ENCODE data around the gene GCFC2. TPM values are rescaled to one million over a fixed set of nuclear protein-coding genes. Genes with fewer than 3 reads are reported as not detected.

Gene GCFC2
- total and polyA plus RNA-seq, 2 donors (not counting 3 experiments of a cell fraction or from before 2014, with no cell fraction given), result 5.7 to 20.0 TPM

GRCh38 chr2:75622500-75622899, 88.2 kb downstream of the GCFC2 start:
- Histone ChIP-seq H3K9ac (replicated peaks; ENCODE audit: extremely low read depth, insufficient read depth, low read length) (no peak overlapping the region), H4K20me1 (replicated peaks; ENCODE audit: control insufficient read depth, extremely low read depth, insufficient read depth, low read length) (no peaks in the 10 kb centered on the region), H3K27me3 (ENCODE audit: control insufficient read depth in 2 of 2, insufficient read depth in 2 of 2, low read length in 2 of 2) (peaks cover 3 to 8% of the 10 kb centered on the region in 2 experiments), H3K9me3 (replicated peaks; ENCODE audit: control insufficient read depth, insufficient read depth, low read length) (no peaks in the 10 kb centered on the region), H3K36me3 (ENCODE audit: control insufficient read depth in 2 of 2, extremely low read depth in 1 of 2, insufficient read depth in 2 of 2, low read length in 2 of 2) (no peaks in the 10 kb centered on the region), H3K4me3 (replicated peaks in 1 of 3; ENCODE audit: insufficient read depth in 1 of 3, low read depth in 1 of 3, low read length in 3 of 3) (no peak overlapping the region), H3K4me1 (ENCODE audit: control insufficient read depth, extremely low read depth, insufficient read depth, low read length) (peaks cover 16% of the 10 kb centered on the region), H3K27ac (ENCODE audit: insufficient read depth, low read depth, low read length) (no peak overlapping the region), H3K4me2 (ENCODE audit: insufficient read depth, low read length) (no peak overlapping the region), H3K9me1 (replicated peaks; ENCODE audit: control insufficient read depth, extremely low read depth, insufficient read depth, low read length) (no peaks in the 10 kb centered on the region), H2AFZ (ENCODE audit: low read depth, low read length) (no peak overlapping the region), H3K79me2 (ENCODE audit: control insufficient read depth, insufficient read depth, low read length) (no peaks in the 10 kb centered on the region)
- no TSS peak for BruUV-seq (replicated peaks)
- intact Hi-C loops (cut with micrococcal nuclease) (loop anchor here (10.0 kb wide), 1 partner anchor 708 kb away; no protein-coding TSS in a partner anchor), dilution Hi-C loops (cut with MboI; ENCODE audit: extremely low pct_ligation_motif_present, low sequenced_read_pairs) (loop anchor here (25.0 kb wide), 1 partner anchor 160 kb away; no protein-coding TSS in a partner anchor)
- FAIRE-seq, result no peak
- TF ChIP-seq JUN (IDR thresholded peaks at IDR 0.05; ENCODE audit: borderline replicate concordance, insufficient read depth, insufficient read length, low read depth) (no peak), CTCF (IDR thresholded peaks at IDR 0.05; ENCODE audit: extremely low read depth in 1 of 2, insufficient read depth in 1 of 2, low read depth in 1 of 2, low read length in 2 of 2) (no peak), MAX (IDR thresholded peaks at IDR 0.05; ENCODE audit: insufficient read depth, insufficient read length) (no peak), POLR2A (IDR thresholded peaks at IDR 0.05; ENCODE audit: low read depth, low read length) (no peak), EZH2 (IDR thresholded peaks at IDR 0.05; ENCODE audit: borderline replicate concordance, low read depth, low read length, severe bottlenecking) (no peak), MYC (IDR thresholded peaks at IDR 0.05; ENCODE audit: low read depth, low read length) (no peak), GATA2 (IDR thresholded peaks at IDR 0.05; ENCODE audit: insufficient read depth, insufficient read length, low read depth, low read length) (no peak), FOS (IDR thresholded peaks at IDR 0.05; ENCODE audit: borderline replicate concordance, insufficient read depth, low read length) (no peak), POLR2AphosphoS5 (IDR thresholded peaks at IDR 0.05; ENCODE audit: insufficient read depth, low read depth, low read length) (no peak)
- ChIA-PET CTCF (interaction anchor here (5.5 kb wide), 1 partner anchor 157 kb away, joined by 38 read pairs; no protein-coding TSS in a partner anchor), POLR2A (no interaction called here)
- no peak for DNase-seq (ENCODE audit: low read depth, low spot score)
